ENCODE data around the gene CIDEA.

The CIDEA gene

GRCh38 chr18:12305211-12305610 lies 51.0 kb downstream of the CIDEA start:
- TF ChIP-seq CEBPB (IDR thresholded peaks at IDR 0.05) (no peak), ZBTB7A (IDR thresholded peaks at IDR 0.05; ENCODE audit: low read depth) (no peak), EGR1 (IDR thresholded peaks at IDR 0.05) (no peak), TCF12 (IDR thresholded peaks at IDR 0.05; ENCODE audit: low read depth) (no peak), CREB1 (IDR thresholded peaks at IDR 0.05; ENCODE audit: low read depth) (no peak), YY1 (IDR thresholded peaks at IDR 0.05; ENCODE audit: low read depth) (no peak), TAF1 (IDR thresholded peaks at IDR 0.05; ENCODE audit: low read depth) (no peak), FOXM1 (IDR thresholded peaks at IDR 0.05; ENCODE audit: borderline replicate concordance, low read depth) (no peak), TEAD4 (IDR thresholded peaks at IDR 0.05) (no peak), MAX (IDR thresholded peaks at IDR 0.05) (no peak), USF1 (IDR thresholded peaks at IDR 0.05) (no peak), EP300 (IDR thresholded peaks at IDR 0.05; ENCODE audit: borderline replicate concordance) (no peak), RAD21 (IDR thresholded peaks at IDR 0.05; ENCODE audit: low read depth) (no peak)
- TF ChIP-seq, protein P1, sequence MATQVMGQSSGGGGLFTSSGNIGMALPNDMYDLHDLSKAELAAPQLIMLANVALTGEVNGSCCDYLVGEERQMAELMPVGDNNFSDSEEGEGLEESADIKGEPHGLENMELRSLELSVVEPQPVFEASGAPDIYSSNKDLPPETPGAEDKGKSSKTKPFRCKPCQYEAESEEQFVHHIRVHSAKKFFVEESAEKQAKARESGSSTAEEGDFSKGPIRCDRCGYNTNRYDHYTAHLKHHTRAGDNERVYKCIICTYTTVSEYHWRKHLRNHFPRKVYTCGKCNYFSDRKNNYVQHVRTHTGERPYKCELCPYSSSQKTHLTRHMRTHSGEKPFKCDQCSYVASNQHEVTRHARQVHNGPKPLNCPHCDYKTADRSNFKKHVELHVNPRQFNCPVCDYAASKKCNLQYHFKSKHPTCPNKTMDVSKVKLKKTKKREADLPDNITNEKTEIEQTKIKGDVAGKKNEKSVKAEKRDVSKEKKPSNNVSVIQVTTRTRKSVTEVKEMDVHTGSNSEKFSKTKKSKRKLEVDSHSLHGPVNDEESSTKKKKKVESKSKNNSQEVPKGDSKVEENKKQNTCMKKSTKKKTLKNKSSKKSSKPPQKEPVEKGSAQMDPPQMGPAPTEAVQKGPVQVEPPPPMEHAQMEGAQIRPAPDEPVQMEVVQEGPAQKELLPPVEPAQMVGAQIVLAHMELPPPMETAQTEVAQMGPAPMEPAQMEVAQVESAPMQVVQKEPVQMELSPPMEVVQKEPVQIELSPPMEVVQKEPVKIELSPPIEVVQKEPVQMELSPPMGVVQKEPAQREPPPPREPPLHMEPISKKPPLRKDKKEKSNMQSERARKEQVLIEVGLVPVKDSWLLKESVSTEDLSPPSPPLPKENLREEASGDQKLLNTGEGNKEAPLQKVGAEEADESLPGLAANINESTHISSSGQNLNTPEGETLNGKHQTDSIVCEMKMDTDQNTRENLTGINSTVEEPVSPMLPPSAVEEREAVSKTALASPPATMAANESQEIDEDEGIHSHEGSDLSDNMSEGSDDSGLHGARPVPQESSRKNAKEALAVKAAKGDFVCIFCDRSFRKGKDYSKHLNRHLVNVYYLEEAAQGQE (IDR thresholded peaks at IDR 0.05; ENCODE audit: low read depth), result no peak

DNA sequence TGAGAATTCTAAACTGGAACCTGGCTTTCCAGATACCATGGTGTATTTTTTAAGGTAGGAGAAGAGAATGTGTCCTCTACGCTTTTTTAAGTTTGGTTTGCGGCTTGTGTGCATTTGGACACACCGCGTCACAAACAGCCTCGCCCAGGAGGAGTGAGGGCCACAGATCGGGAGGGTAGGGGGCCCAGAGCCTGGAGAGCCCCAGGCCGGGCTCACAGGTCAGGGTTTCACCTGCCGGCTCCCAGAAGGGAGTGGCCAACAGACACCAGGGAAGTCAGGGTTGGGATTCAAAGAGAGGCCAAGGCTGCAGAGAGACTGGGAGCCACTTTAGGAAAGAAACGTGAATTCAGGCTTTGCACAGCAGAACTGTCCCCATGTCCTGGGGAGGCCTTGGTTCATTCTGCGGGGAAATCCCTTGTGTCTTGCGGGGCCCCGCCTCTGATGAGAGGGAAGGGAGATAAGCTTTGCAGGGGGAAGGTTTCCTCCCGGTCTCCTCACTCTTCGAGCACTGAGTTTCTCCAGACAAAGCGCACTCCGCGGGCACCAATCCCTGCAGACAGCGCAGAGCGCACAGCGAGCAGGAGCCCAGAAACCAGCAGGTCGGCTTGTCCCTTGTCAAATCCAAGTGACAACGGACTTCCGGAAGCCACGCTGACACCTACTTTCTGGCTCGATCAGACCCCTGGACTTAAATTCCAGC lies 51.9 kb downstream of the CIDEA start:
- TF ChIP-seq, protein P1 (IDR thresholded peaks at IDR 0.05; ENCODE audit: low read depth), result no peak
- no peak for TF ChIP-seq CREB1 (IDR thresholded peaks at IDR 0.05; ENCODE audit: low read depth)
- no peak for TF ChIP-seq TEAD4 (IDR thresholded peaks at IDR 0.05)
- TF ChIP-seq ZBTB7A (IDR thresholded peaks at IDR 0.05; ENCODE audit: low read depth), result no peak
- no peak for TF ChIP-seq RAD21 (IDR thresholded peaks at IDR 0.05; ENCODE audit: low read depth)
- no peak for TF ChIP-seq YY1 (IDR thresholded peaks at IDR 0.05; ENCODE audit: low read depth)
- no peak for TF ChIP-seq FOXM1 (IDR thresholded peaks at IDR 0.05; ENCODE audit: borderline replicate concordance, low read depth)
- no peak for TF ChIP-seq EP300 (IDR thresholded peaks at IDR 0.05; ENCODE audit: borderline replicate concordance)
- TF ChIP-seq NFIC (IDR thresholded peaks at IDR 0.05), result no peak
- TF ChIP-seq TCF12 (IDR thresholded peaks at IDR 0.05; ENCODE audit: low read depth), result no peak
- no peak for TF ChIP-seq MAX (IDR thresholded peaks at IDR 0.05)
- no peak for TF ChIP-seq CEBPB (IDR thresholded peaks at IDR 0.05)
- TF ChIP-seq TAF1 (IDR thresholded peaks at IDR 0.05; ENCODE audit: low read depth), result no peak
- no peak for TF ChIP-seq USF1 (IDR thresholded peaks at IDR 0.05)
- no peak for TF ChIP-seq EGR1 (IDR thresholded peaks at IDR 0.05)

DNA sequence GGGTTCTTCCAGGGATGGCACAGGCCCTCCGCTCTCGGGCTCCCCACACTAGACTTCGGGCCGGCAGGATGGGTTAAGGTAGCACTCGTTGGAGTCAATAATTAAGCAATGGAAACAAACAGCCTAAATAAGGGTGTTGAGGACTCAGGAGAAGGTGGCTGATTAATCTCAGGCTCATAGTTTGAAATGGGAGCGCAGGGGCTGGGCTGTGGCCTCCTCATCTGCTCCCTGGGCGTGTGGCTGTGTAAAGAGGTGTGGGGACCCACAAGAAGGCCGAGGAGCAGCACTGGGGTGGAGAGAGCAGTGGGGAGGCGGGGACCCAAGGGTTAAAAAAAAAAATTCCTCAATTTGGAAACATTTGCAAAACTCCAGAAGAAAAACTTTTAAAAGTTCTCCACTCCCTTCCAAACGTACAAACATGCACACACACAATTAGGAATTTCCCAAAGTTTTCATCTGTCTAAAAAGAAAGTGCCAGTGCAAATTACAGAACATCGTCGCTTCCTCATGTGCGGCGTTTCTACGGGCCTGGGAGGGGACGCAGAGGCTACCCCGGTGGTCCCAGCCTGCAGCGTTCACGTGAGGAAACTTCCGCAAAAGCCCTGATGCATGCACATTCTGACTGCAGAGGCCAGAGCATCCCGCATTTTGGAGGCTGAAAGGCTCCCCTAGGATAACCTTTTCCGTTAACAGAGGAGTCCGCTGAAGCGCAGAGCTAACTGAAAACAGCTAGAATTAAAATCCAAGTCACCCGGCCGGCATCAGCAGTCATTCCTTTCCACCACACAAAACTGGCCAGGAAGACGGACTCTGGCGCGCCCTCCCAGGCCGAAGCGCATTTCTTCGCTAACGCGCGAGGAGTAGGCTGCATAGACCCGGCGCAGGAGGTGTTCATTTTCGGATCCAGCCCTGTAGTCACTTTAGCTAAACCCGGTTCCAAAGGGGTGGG lies 52.9 kb downstream of the CIDEA start:
- TF ChIP-seq YY1 (IDR thresholded peaks at IDR 0.05; ENCODE audit: low read depth), result no peak
- TF ChIP-seq TEAD4 (IDR thresholded peaks at IDR 0.05), result no peak
- TF ChIP-seq FOXM1 (IDR thresholded peaks at IDR 0.05; ENCODE audit: borderline replicate concordance, low read depth), result no peak
- TF ChIP-seq RAD21 (IDR thresholded peaks at IDR 0.05; ENCODE audit: low read depth), result no peak
- TF ChIP-seq TAF1 (IDR thresholded peaks at IDR 0.05; ENCODE audit: low read depth), result no peak
- TF ChIP-seq CREB1 (IDR thresholded peaks at IDR 0.05; ENCODE audit: low read depth), result no peak
- no peak for TF ChIP-seq USF1 (IDR thresholded peaks at IDR 0.05)
- TF ChIP-seq EP300 (IDR thresholded peaks at IDR 0.05; ENCODE audit: borderline replicate concordance), result no peak
- TF ChIP-seq ZBTB7A (IDR thresholded peaks at IDR 0.05; ENCODE audit: low read depth), result no peak
- TF ChIP-seq NFIC (IDR thresholded peaks at IDR 0.05), result no peak
- TF ChIP-seq, protein P1 (IDR thresholded peaks at IDR 0.05; ENCODE audit: low read depth), result no peak
- TF ChIP-seq EGR1 (IDR thresholded peaks at IDR 0.05), result no peak
- TF ChIP-seq CEBPB (IDR thresholded peaks at IDR 0.05), result no peak
- TF ChIP-seq MAX (IDR thresholded peaks at IDR 0.05), result no peak
- TF ChIP-seq TCF12 (IDR thresholded peaks at IDR 0.05; ENCODE audit: low read depth), result no peak
